HepG2 (cell line): ENCODE results near the gene CTNNA2. TPM values are rescaled to one million over a fixed set of nuclear protein-coding genes. Genes with fewer than 3 reads are reported as not detected.

ENCODE experiments used
- ATAC-seq: fragments of 200-7000 bp; cut with Tn5 transposase; 3 replicates; pipeline ENCODE4 v1.9.1; 2020; ENCODE audit warnings: mild to moderate bottlenecking, moderate library complexity
- BruUV-seq: library from RNA; stranded (reverse); fragments of 400-500 nt; replicated peaks from 2 replicates; lab custom pipeline; 2021; lab: Mats Ljungman, UMichigan
- CTCF ChIA-PET: fragments of 300-600 bp; formaldehyde crosslinking; extraction: SDS; loops from one replicate; lab custom pipeline; 2021; ENCODE audit warnings: low total read pairs, inconsistent platforms, low intra/inter-chr PET ratio; lab: Yijun Ruan, JAX
- POLR2A ChIA-PET: fragments of 350-600 bp; sonication (Branson Sonifier 250); formaldehyde crosslinking; loops from one replicate; lab custom pipeline; 2020; ENCODE audit warnings: antibody characterized with exemption, inconsistent platforms; lab: Yijun Ruan, JAX
- DNase-seq: peaks from one replicate; pipeline ENCODE4 v3.0.0-alpha.2; 2015; ENCODE audit warnings: low spot score
- FAIRE-seq: peaks from 3 replicates; lab custom pipeline; 2011; peaks lifted over from hg19 to GRCh38; lab: Jason Lieb, UNC
- H2AFZ ChIP-seq: one replicate; pipeline ENCODE4 v1.6.1; 2011; ENCODE audit warnings: low read length, inconsistent platforms
- H3K27ac ChIP-seq: fragments of 300-600 bp; 3 replicates; pipeline ENCODE4 v1.8.0; 2011; ENCODE audit warnings: mixed run types, mild to moderate bottlenecking, mixed read lengths, low read length, inconsistent platforms; ENCODE audit not compliant: insufficient read depth; ENCODE audit errors: extremely low read length
- H3K27me3 ChIP-seq, 2 experiments: fragments of 200-600 bp in 1 of 2; 2 replicates in 1 of 2; 3 replicates in 1 of 2; pipeline versions ENCODE4 v1.6.0 to v1.8.0; 2011; ENCODE audit warnings: low read length in 2 of 2, mild to moderate bottlenecking in 2 of 2, moderate library complexity in 2 of 2, inconsistent platforms in 1 of 2; ENCODE audit not compliant: insufficient read depth in 2 of 2, control insufficient read depth in 1 of 2
- H3K36me3 ChIP-seq, 2 experiments: fragments of 200-600 bp in 1 of 2; replicated peaks in 1 of 2; 2 replicates in 1 of 2; 3 replicates in 1 of 2; pipeline versions ENCODE4 v1.5.1 to v1.8.0; 2011; ENCODE audit warnings: low read length in 2 of 2, inconsistent platforms in 1 of 2; ENCODE audit not compliant: insufficient read depth in 2 of 2, control insufficient read depth in 1 of 2
- H3K4me1 ChIP-seq: 2 replicates; pipeline ENCODE4 v1.5.1; 2012; ENCODE audit warnings: low read length, inconsistent platforms; ENCODE audit not compliant: insufficient read depth
- H3K4me2 ChIP-seq: 2 replicates; pipeline ENCODE4 v1.6.0; 2011; ENCODE audit warnings: low read depth, low read length, inconsistent platforms
- H3K4me3 ChIP-seq, 3 experiments: fragments of 200-600 bp in 1 of 3; sonication (generic), shearing (Covaris generic) in 1 of 3; replicated peaks in 1 of 3; 2 replicates each; pipeline ENCODE4 v1.5.1; 2011 to 2016; ENCODE audit warnings: low read length in 3 of 3, inconsistent platforms in 2 of 3, low read depth in 2 of 3, mild to moderate bottlenecking in 2 of 3, control low read depth in 1 of 3, mixed read lengths in 1 of 3; ENCODE audit not compliant: insufficient read depth in 1 of 3
- H3K79me2 ChIP-seq: one replicate; pipeline ENCODE4 v1.6.1; 2011; ENCODE audit warnings: low read length, inconsistent platforms; ENCODE audit not compliant: insufficient read depth
- H3K9ac ChIP-seq: 2 replicates; pipeline ENCODE4 v1.6.0; 2011; ENCODE audit warnings: mild to moderate bottlenecking, low read depth, low read length, inconsistent platforms; ENCODE audit not compliant: insufficient read depth
- H3K9me3 ChIP-seq: 2 replicates; pipeline ENCODE4 v1.5.1; 2012; ENCODE audit warnings: mild to moderate bottlenecking, low read length
- H4K20me1 ChIP-seq: 2 replicates; pipeline ENCODE4 v1.6.0; 2011; ENCODE audit warnings: inconsistent platforms, mild to moderate bottlenecking, low read length, moderate library complexity; ENCODE audit not compliant: insufficient read depth
- CBX1 ChIP-seq: IDR thresholded peaks from one replicate; pipeline ENCODE4 v1.6.1; 2016; ENCODE audit warnings: antibody characterized with exemption, low read depth
- DMTF1 ChIP-seq: sonication (generic); formaldehyde crosslinking; IDR thresholded peaks from 2 replicates; pipeline ENCODE4 v1.4.0; 2020; ENCODE audit warnings: mild to moderate bottlenecking, missing genetic modification reagents
- EP300 ChIP-seq, 3 experiments: sonication (generic) in 1 of 3; formaldehyde crosslinking in 1 of 3; IDR thresholded peaks; 2 replicates each; pipeline versions ENCODE4 v1.5.1 to v1.6.1; 2011 to 2020; ENCODE audit warnings: low read depth in 2 of 3, low read length in 2 of 3, borderline replicate concordance in 1 of 3, improper control_type of control experiment in 1 of 3, mild to moderate bottlenecking in 1 of 3, missing genetic modification reagents in 1 of 3, moderate library complexity in 1 of 3
- FIP1L1 ChIP-seq: fragments of 200-400 bp; formaldehyde crosslinking; IDR thresholded peaks from 2 replicates; pipeline ENCODE4 v1.6.1; 2018; ENCODE audit warnings: low read depth, mild to moderate bottlenecking, low read length, moderate library complexity, borderline replicate concordance; ENCODE audit not compliant: insufficient read depth
- GATAD1 ChIP-seq: IDR thresholded peaks from 2 replicates; pipeline ENCODE4 v1.6.1; 2016; ENCODE audit warnings: missing genetic modification reagents, missing compliant biosample characterization
- HNRNPLL ChIP-seq: fragments of 200-400 bp; formaldehyde crosslinking; IDR thresholded peaks from 2 replicates; pipeline ENCODE4 v1.6.1; 2017; ENCODE audit warnings: mild to moderate bottlenecking, low read depth, low read length; ENCODE audit not compliant: poor library complexity, severe bottlenecking
- KLF12 ChIP-seq: sonication (generic); formaldehyde crosslinking; IDR thresholded peaks from 2 replicates; pipeline ENCODE4 v1.4.0; 2020; ENCODE audit warnings: missing genetic modification reagents, borderline replicate concordance
- MAFK ChIP-seq, 2 experiments: IDR thresholded peaks in 1 of 2; conservative IDR thresholded peaks in 1 of 2; 2 replicates each; pipeline ENCODE4 v1.6.1; 2011; ENCODE audit warnings: improper control_type of control experiment in 2 of 2, low read length in 2 of 2
- PAX8 ChIP-seq: sonication (generic); formaldehyde crosslinking; IDR thresholded peaks from 2 replicates; pipeline ENCODE4 v1.8.0; 2022; ENCODE audit warnings: mild to moderate bottlenecking, missing genetic modification reagents, borderline replicate concordance
- PPARG ChIP-seq: conservative IDR thresholded peaks from 2 replicates; pipeline ENCODE4 v1.6.1; 2016; ENCODE audit warnings: missing biosample characterization, missing genetic modification reagents
- TARDBP ChIP-seq: sonication (generic); formaldehyde crosslinking; IDR thresholded peaks from 2 replicates; pipeline ENCODE4 v1.8.0; 2022; ENCODE audit warnings: mild to moderate bottlenecking, missing genetic modification reagents
- ZNF264 ChIP-seq: sonication (generic); formaldehyde crosslinking; IDR thresholded peaks from 2 replicates; pipeline ENCODE4 v1.4.0; 2020; ENCODE audit warnings: missing genetic modification reagents
- ZNF329 ChIP-seq: sonication (generic); formaldehyde crosslinking; IDR thresholded peaks from 2 replicates; pipeline ENCODE4 v1.9.0; 2021; ENCODE audit warnings: low read depth, mild to moderate bottlenecking, missing genetic modification reagents
- ZNF547 ChIP-seq: sonication (generic); formaldehyde crosslinking; IDR thresholded peaks from 2 replicates; pipeline ENCODE4 v1.5.1; 2020; ENCODE audit warnings: mild to moderate bottlenecking, missing genetic modification reagents
- ZNF569 ChIP-seq: sonication (generic); formaldehyde crosslinking; IDR thresholded peaks from 2 replicates; pipeline ENCODE4 v1.5.0; 2020; ENCODE audit warnings: mild to moderate bottlenecking, missing genetic modification reagents, moderate library complexity, borderline replicate concordance
- ZNF598 ChIP-seq: sonication (generic); formaldehyde crosslinking; IDR thresholded peaks from 2 replicates; pipeline ENCODE4 v1.5.1; 2020; ENCODE audit warnings: mild to moderate bottlenecking, missing genetic modification reagents, borderline replicate concordance
- WGBS: methylation state at CpG from one replicate; pipeline ENCODE4 v1.1.6; 2017; ENCODE audit warnings: low lambda C conversion rate; 5-methylcytosine and 5-hydroxymethylcytosine counted together
- in situ Hi-C: cut with HindIII; loops from 2 replicates; pipeline ENCODE4 v1.10.0; 2017; ENCODE audit warnings: low pct_unique_long_range_greater_than_20kb; ENCODE audit not compliant: extremely low pct_ligation_motif_present
- intact Hi-C: fragments of 100-400 bp; cut with micrococcal nuclease; formaldehyde crosslinking; loops from one replicate; pipeline ENCODE4 v1.10.0; 2022; ENCODE audit not compliant: unreplicated experiment
- polyA plus RNA-seq, 8 experiments: library from polyadenylated mRNA; depleted of rRNA in 3 of 8; stranded (reverse) in 7 of 8; unstranded in 1 of 8; fragments of >200 nt; fragmentation: Illumina TruSeq in 4 of 8; extraction: Trizol in 4 of 8; gene quantifications; 2 replicates each; pipeline versions ENCODE4 v1.2.1 to v1.2.3, GENCODE V29; 2011 to 2016; ENCODE audit warnings: low read depth in 4 of 8, missing spikeins in 1 of 8, mixed read lengths in 1 of 8; ENCODE audit not compliant: insufficient read depth in 1 of 8
- total RNA-seq, 5 experiments: library from RNA; depleted of rRNA; stranded (reverse); fragments of >200 nt; fragmentation: Illumina TruSeq; extraction: Trizol; gene quantifications; 2 replicates each; pipeline ENCODE4 v1.2.3, GENCODE V29; 2016; ENCODE audit warnings: low read depth in 1 of 5
- TF ChIP-seq, protein P1 (sequence below): sonication (generic); formaldehyde crosslinking; IDR thresholded peaks from 2 replicates; pipeline ENCODE4 v1.4.0; 2020; ENCODE audit warnings: low read depth, missing genetic modification reagents

The CTNNA2 gene
- total and polyA plus RNA-seq, 2 of the 13 experiments (the other 11 are each of a cell fraction or from before 2014, with no cell fraction given) = not detected

- no peaks in the 10 kb centered on the region for H3K4me1 ChIP-seq
- FAIRE-seq (no peak), ATAC-seq (no peak), DNase-seq (no peak)
- in situ Hi-C loops = no loop called here
- no peaks in the 10 kb centered on the region for H3K9me3 ChIP-seq
- H3K4me2 ChIP-seq = no peak overlapping the region
- H3K79me2 ChIP-seq = no peaks in the 10 kb centered on the region
- intact Hi-C loops = no loop called here
- CTCF ChIA-PET = no interaction called here
- 29% methylated on average over 4 of the region's 4 CpGs for WGBS
- BruUV-seq = no TSS peak
- H4K20me1 ChIP-seq = no peaks in the 10 kb centered on the region
- POLR2A ChIA-PET = no interaction called here
- H3K27me3 ChIP-seq = no peaks in the 10 kb centered on the region
- no peak overlapping the region for H3K27ac ChIP-seq
- no peaks in the 10 kb centered on the region for H3K36me3 ChIP-seq
- no peak overlapping the region for H3K4me3 ChIP-seq
- no peak for TF ChIP-seq ZNF329
- TF ChIP-seq ZNF569 = no peak
- TF ChIP-seq PAX8 (CRISPR knock-in tag) = no peak
- no peak for TF ChIP-seq PPARG (CRISPR knock-in tag)
- no peak for TF ChIP-seq FIP1L1
- TF ChIP-seq GATAD1 (CRISPR knock-in tag) = no peak
- TF ChIP-seq ZNF598 (CRISPR knock-in tag) = no peak
- no peak for TF ChIP-seq DMTF1 (CRISPR knock-in tag)
- TF ChIP-seq, protein P1, sequence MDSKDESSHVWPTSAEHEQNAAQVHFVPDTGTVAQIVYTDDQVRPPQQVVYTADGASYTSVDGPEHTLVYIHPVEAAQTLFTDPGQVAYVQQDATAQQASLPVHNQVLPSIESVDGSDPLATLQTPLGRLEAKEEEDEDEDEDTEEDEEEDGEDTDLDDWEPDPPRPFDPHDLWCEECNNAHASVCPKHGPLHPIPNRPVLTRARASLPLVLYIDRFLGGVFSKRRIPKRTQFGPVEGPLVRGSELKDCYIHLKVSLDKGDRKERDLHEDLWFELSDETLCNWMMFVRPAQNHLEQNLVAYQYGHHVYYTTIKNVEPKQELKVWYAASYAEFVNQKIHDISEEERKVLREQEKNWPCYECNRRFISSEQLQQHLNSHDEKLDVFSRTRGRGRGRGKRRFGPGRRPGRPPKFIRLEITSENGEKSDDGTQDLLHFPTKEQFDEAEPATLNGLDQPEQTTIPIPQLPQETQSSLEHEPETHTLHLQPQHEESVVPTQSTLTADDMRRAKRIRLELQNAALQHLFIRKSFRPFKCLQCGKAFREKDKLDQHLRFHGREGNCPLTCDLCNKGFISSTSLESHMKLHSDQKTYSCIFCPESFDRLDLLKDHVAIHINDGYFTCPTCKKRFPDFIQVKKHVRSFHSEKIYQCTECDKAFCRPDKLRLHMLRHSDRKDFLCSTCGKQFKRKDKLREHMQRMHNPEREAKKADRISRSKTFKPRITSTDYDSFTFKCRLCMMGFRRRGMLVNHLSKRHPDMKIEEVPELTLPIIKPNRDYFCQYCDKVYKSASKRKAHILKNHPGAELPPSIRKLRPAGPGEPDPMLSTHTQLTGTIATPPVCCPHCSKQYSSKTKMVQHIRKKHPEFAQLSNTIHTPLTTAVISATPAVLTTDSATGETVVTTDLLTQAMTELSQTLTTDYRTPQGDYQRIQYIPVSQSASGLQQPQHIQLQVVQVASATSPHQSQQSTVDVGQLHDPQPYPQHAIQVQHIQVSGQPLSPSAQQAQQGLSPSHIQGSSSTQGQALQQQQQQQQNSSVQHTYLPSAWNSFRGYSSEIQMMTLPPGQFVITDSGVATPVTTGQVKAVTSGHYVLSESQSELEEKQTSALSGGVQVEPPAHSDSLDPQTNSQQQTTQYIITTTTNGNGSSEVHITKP (CRISPR knock-in tag) = no peak
- no peak for TF ChIP-seq EP300 (IDR thresholded peaks at IDR 0.05; ENCODE audit: low read depth in 2 of 2, low read length in 2 of 2)
- TF ChIP-seq EP300 (CRISPR knock-in tag; IDR thresholded peaks at IDR 0.05; ENCODE audit: borderline replicate concordance) = no peak
- TF ChIP-seq CBX1 = no peak
- TF ChIP-seq ZNF264 = no peak
- no peak for TF ChIP-seq HNRNPLL
- no peak for TF ChIP-seq ZNF547
- no peak for TF ChIP-seq MAFK (conservative IDR thresholded peaks at IDR 0.05 in 1 of 2, IDR thresholded peaks at IDR 0.05 in 1 of 2; ENCODE audit: low read length in 2 of 2)
- TF ChIP-seq KLF12 (CRISPR knock-in tag) = no peak
- no peak for TF ChIP-seq TARDBP (CRISPR knock-in tag)
- no peak overlapping the region for H2AFZ ChIP-seq
- no peak overlapping the region for H3K9ac ChIP-seq
Measured at GRCh38 chr2:79817288-79817687, 304.4 kb downstream of the CTNNA2 start.
